Activated T-cell treated with anti-CD3 and anti-CD28 coated beads, Interleukin-2, amount 50 U/mL, for 72 hours (primary cell): Measurements from ENCODE around the gene DOCK6. TPM values are rescaled to one million over a fixed set of nuclear protein-coding genes. Genes with fewer than 3 reads are reported as not detected.
A peak's percentile ranks its signal among the peaks of the same experiment; 100 is the strongest.

ENCODE experiments used
- ATAC-seq, 2 donors: fragments of 150-1000 bp; cut with Tn5 transposase; replicated peaks in 1 of 2; 2 replicates each; pipeline ENCODE4 v1.10.0; 2021; ENCODE audit warnings: moderate library complexity in 2 of 2, mild to moderate bottlenecking in 1 of 2
- DNase-seq, 2 donors: peaks; one replicate each; pipeline ENCODE4 v3.0.0; 2021 to 2022; ENCODE audit warnings: mixed read lengths in 1 of 2
- H3K27ac Mint-ChIP-seq: one replicate; pipeline ENCODE4 v1.8.0; 2022; ENCODE audit warnings: mild to moderate bottlenecking, moderate library complexity, mixed read lengths
- H3K27me3 Mint-ChIP-seq: one replicate; pipeline ENCODE4 v1.8.0; 2022; ENCODE audit warnings: low read depth, mixed read lengths
- H3K36me3 Mint-ChIP-seq, 2 donors: one replicate each; pipeline ENCODE4 v1.8.0; 2022; ENCODE audit warnings: mixed read lengths in 2 of 2, mild to moderate bottlenecking in 1 of 2; ENCODE audit not compliant: insufficient read depth in 2 of 2
- H3K4me1 Mint-ChIP-seq: one replicate; pipeline ENCODE4 v1.8.0; 2022; ENCODE audit warnings: low read depth, mixed read lengths
- H3K4me3 Mint-ChIP-seq, 2 donors: one replicate each; pipeline ENCODE4 v1.8.0; 2022; ENCODE audit warnings: mild to moderate bottlenecking in 2 of 2, mixed read lengths in 2 of 2, moderate library complexity in 2 of 2
- H3K9me3 Mint-ChIP-seq, 2 donors: one replicate each; pipeline ENCODE4 v1.8.0; 2022; ENCODE audit warnings: mixed read lengths in 2 of 2
- total RNA-seq, 2 donors: library from RNA; stranded (reverse); gene quantifications; one replicate each; pipeline ENCODE4 v1.2.3, GENCODE V29; 2022

The DOCK6 gene
- total RNA-seq, 2 donors from 2014 or later: 8.4 to 9.1 TPM

DNA sequence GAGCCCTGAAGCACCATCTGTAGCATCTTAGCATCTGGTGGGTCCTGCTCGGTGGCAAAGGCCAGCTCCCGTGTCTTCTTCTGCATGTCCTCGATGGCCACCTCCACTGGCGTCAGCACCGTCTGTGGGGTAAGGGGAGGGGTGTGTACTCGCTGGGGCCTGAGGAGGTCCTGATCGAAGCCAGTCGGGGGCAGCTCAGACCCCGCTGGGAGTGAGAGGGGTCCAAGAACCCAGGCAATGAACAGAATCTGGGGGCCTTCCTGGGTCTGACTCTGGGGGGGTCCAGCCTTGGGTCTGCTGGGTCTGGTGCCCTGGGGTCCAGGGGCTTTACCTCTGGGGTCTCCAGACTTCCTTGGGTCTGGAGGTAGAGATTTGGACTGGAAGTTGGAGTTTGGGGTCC, 61.4 kb downstream of the DOCK6 start:
- Mint-ChIP-seq H3K27me3 (peaks cover 9% of the 10 kb centered on the region), H3K9me3 (no peaks in the 10 kb centered on the region), H3K36me3 (no peaks in the 10 kb centered on the region), H3K27ac (no peak overlapping the region), H3K4me1 (peaks cover 16% of the 10 kb centered on the region), H3K4me3 (no peak overlapping the region)
- DNase-seq (no peak), ATAC-seq (no peak)

DNA sequence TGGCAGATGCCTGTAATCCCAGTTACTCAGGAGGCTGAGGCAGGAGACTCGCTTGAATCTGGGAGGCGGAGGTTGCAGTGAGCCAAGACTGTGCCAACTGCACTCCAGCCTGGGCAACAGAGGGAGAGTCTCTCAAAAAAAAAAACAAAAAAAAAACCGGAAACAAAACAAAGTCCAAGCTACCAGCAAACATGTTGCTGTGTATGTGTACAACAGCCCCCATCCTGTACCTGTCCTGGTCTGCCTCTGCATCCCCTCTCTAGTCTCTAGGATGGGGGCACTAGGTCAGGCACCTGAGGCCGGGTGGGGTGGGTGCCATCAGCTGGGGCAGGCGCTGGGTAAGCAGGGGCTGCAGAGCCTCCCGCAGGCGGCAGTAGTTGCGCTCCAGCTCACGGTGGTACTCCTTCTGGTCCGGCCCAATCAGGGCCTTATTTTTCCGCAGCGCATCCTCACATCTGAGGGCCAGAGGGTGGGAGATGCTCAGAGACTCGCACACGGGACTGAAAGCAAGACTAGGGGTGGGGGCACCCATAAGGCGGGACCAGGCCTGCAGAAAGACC, 62.2 kb downstream of the DOCK6 start:
- no peaks in the 10 kb centered on the region for H3K9me3 Mint-ChIP-seq
- H3K27me3 Mint-ChIP-seq: peaks cover 16% of the 10 kb centered on the region
- peaks cover 16% of the 10 kb centered on the region for H3K4me1 Mint-ChIP-seq
- no peak overlapping the region for H3K4me3 Mint-ChIP-seq
- no peak overlapping the region for H3K27ac Mint-ChIP-seq
- DNase-seq (no peak), ATAC-seq (no peak)
- no peaks in the 10 kb centered on the region for H3K36me3 Mint-ChIP-seq

DNA sequence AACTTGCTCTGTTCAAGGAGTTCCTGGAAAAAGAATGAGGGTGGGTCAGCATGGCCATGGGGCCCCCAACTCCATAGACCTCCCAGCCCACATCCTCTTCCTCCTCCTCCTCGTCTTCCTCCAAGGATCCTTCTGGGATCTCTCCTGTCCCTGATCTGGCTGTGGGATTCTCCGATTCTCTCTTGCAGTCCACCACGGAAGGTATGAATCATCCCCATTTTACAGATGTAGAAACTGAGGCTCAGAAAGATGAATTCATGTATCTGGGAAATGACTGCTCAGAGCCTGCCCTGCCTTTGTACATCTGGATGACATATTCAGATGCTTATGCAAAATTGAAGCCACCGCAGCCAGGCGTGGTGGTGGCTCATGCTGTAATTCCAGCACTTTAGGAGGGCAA, 62.8 kb downstream of the DOCK6 start:
- H3K4me3 Mint-ChIP-seq: no peak overlapping the region
- no peaks in the 10 kb centered on the region for H3K9me3 Mint-ChIP-seq
- no peak overlapping the region for H3K27ac Mint-ChIP-seq
- no peaks in the 10 kb centered on the region for H3K36me3 Mint-ChIP-seq
- H3K27me3 Mint-ChIP-seq: peaks cover 16% of the 10 kb centered on the region
- DNase-seq: no peak
- no peak for ATAC-seq
- H3K4me1 Mint-ChIP-seq: peaks cover 10% of the 10 kb centered on the region

DNA sequence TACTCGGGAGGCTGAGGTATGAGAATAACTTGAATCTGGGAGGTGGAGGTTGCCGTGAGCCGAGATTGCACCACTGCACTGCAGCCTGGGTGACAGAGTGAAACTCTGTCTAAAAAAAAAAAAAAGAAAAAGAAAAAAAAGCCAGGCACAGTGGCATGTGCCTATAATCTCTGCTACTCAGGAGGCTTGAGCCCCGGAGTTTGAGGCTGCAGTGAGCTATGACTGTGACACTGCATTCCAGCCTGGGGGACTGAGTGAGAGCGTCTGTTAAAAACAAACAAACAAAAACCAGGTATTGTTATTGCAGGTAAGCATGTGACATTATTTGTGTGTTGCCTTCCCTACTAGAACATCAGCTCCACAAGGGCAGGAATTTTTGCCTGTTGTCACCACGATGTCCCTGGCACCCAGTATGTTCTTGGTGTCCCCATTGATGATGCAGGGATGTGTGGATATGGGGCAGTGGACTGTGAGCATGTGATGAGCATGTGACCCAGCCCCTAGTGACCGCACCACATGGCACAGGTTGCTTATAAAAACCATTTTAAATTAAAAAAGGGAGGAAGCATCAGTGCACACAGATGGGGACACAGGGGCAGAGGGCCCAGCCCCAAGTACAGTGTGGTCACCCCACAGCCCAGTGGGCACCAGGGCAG, 63.4 kb downstream of the DOCK6 start:
- ATAC-seq (no peak), DNase-seq (no peak)
- Mint-ChIP-seq H3K27ac (no peak overlapping the region), H3K4me3 (peak overlapping the region in 1 of 2 donors; percentile 22), H3K27me3 (peaks cover 16% of the 10 kb centered on the region), H3K9me3 (no peaks in the 10 kb centered on the region), H3K36me3 (no peaks in the 10 kb centered on the region), H3K4me1 (peaks cover 6% of the 10 kb centered on the region)

DNA sequence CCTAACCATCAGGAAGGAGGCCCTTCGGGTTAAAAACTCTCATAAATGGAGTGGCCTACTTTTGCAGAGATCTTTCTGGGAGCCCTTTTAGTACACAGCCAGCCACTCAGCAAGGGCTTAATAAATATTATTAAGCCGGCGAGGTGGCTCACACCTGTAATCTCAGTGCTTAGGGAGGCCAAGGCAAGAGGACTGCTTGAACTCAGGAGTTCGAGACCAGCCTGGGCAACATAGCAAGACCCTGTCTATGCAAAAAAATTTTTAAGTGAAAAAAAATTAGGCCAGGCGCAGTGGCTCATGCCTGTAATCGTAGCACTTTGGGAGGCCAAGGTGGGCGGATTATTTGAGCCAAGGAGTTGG, 64.2 kb downstream of the DOCK6 start:
- Mint-ChIP-seq H3K27me3 (peaks cover 16% of the 10 kb centered on the region), H3K36me3 (no peaks in the 10 kb centered on the region), H3K4me3 (peak overlapping the region; percentile 71 to 82), H3K9me3 (no peaks in the 10 kb centered on the region), H3K4me1 (peaks cover 6% of the 10 kb centered on the region), H3K27ac (no peak overlapping the region)
- no peak for ATAC-seq
- DNase-seq: no peak

DNA sequence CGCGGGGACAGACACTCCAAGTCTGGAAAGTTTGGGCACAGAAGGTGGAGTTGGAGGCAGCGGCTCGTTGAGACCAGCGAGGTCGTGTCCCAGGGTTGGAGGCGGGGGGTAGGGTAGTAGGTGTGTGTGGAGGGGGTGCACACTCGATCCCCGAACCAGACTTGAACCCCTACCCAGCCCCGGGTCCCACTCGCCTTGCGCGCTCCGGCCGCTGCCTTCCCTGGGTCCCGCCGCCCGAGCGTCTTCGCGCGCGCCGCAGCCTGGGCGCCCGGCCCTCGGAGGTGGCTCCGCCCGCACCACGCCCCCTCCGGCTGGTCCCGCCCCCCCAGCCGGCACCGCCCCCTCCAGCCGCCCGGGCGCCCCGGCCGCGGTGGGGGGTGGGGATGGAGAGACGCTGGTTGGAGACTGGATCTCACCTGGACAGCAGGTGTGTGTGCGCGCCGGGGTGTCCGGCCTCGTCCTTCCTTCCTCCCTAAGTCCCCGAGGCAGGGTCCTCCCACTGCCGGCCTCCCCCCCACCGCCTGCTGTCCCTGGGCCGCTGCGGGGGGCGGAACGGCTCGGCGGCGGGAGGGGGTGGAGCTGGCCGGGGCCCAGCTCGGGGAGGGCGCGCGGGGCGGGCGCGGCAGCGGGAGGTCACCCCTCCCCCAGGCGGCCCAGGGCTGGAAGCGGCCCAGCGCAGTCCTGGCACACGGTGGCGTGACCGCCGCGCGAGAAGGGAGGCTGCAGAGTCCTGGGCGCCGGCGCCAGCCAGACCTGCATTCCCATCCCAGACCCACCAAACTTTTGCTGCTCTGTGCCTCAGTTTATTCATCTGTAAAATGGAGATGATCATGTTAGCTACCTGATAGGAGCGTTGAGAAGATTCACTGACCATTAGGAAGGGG, 64.8 kb downstream of the DOCK6 start, which contains the start of gene KANK2:
TSS of gene KANK2 (minus strand) at position 255 of the 884 bp plus-strand sequence. CDS start 3,034 bp downstream, outside the sequence.
- H3K27ac Mint-ChIP-seq: no peak within 1 kb of the TSS
- peaks cover 6% of the 10 kb centered on the region for H3K4me1 Mint-ChIP-seq
- DNase-seq: peak; percentile 78 to 87
- H3K9me3 Mint-ChIP-seq: no peaks in the 10 kb centered on the region
- no peaks in the 10 kb centered on the region for H3K36me3 Mint-ChIP-seq
- peak; percentile 92 to 94 for ATAC-seq
- peak within 1 kb of the TSS; percentile 82 to 84 for H3K4me3 Mint-ChIP-seq
- H3K27me3 Mint-ChIP-seq: peaks cover 16% of the 10 kb centered on the region

DNA sequence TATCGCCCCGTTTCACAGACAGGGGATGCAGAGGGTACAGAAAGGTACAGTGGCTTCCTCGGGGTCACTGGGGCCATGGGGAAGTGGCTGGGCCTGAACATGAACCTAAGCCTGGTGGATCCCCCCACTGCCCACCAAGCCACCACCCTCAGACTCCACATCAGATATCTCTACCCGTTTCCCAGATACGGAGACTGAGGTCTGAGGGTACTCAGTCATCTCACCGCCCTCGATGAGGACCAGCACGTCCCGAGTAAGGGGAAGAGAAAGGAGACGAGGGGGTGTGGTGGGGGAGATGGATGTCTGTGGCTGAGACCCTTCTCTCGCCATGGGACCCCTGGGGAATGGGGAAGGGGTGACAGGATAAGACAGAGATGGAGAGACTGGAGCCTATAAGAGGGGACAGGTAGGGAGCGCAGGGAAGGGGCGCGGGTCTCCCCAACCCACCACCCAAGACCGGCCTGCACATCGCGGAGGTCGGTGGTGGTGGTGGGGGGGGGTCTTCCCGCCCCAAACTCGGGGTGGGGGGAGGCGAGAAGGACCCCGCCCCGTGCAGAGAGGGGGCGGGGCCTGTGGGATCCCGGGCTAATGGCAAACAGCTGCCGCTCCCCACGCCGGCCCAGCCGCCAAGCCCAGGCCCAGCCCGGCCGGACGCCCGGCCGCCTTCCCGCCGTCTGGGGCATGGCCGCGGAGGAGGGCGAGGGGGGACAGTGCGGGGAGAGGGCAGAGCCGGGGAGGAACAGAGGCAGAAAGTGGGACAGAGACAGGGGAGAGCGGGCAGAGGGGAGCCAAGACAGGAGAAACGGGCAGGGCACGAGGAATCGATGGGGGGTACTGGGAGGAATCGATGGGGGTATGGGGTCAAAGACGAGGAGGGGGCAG, 65.7 kb downstream of the DOCK6 start:
- DNase-seq (peak; percentile 7 to 16), ATAC-seq (peak; percentile 5 to 7)
- Mint-ChIP-seq H3K36me3 (no peaks in the 10 kb centered on the region), H3K9me3 (no peaks in the 10 kb centered on the region), H3K27ac (no peak overlapping the region), H3K27me3 (peaks cover 16% of the 10 kb centered on the region), H3K4me3 (peak overlapping the region; percentile 70 to 84), H3K4me1 (peaks cover 6% of the 10 kb centered on the region)

DNA sequence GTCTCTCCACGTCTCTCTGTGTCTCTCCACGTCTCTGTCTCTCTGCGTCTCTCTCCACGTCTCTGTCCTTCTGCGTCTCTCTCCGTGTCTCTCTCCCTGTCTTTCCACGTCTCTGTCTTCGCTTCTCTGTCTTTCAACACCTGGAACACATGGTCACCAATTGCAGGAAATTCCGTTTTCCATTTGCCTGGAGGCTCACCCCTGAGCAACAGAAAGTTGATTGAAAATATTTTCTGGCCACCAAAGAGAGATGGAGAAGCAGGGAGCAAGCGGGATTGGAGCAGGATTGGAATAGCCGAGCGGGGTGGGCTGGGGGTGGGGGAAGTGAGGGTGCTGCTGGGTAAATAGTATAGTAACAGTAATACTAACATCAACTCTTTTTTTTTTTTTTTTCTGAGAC, 66.6 kb downstream of the DOCK6 start:
- H3K36me3 Mint-ChIP-seq: no peaks in the 10 kb centered on the region
- no peak overlapping the region for H3K27ac Mint-ChIP-seq
- H3K4me1 Mint-ChIP-seq: peaks cover 6% of the 10 kb centered on the region
- H3K27me3 Mint-ChIP-seq: peaks cover 16% of the 10 kb centered on the region
- DNase-seq: no peak
- ATAC-seq: no peak
- no peak overlapping the region for H3K4me3 Mint-ChIP-seq
- no peaks in the 10 kb centered on the region for H3K9me3 Mint-ChIP-seq

DNA sequence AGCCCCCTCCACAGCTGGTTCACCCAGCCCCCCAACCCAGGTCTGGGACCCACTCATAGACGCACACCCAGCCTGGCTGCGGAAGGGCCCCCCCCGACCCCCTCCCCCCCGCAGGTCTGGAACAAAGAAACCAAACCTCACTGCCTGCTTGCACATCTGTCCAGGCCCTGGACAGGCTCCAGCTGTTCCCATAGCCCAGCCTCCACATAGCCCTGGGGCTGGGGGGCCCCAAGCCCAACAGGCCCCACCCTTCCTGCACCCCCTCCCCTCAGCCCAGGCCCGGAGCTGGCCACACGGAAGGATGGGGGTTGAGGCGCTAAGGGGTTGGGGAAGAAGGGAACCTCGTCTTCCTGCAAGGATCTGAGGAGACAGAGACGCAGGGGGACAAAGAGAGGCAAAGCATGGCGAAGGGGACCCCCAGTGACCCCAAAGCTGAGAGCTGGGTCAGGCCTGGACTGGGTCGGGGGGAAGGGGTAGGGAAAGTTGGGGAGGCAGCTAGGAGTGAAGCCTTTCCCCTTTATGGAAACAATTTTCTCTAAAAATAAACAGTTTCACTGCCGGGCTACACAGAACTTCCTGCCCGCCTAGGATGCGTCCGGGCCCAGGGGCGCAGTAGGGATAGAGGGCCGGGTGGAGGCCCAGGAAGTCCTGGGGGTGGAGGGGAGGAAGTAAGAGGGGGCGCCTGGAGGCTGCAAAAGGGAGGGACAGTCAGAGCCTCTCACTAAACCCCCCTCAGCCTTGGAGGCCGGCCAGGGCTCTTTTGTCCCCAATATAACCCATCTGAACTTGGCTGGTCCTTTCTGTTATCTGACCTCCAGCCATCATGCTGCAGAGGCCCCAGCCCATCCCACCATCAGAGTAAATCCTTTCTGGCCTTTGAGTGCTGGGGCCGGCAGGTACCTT, 67.4 kb downstream of the DOCK6 start:
- Mint-ChIP-seq H3K9me3 (no peaks in the 10 kb centered on the region), H3K4me3 (no peak overlapping the region), H3K27ac (no peak overlapping the region), H3K36me3 (no peaks in the 10 kb centered on the region), H3K27me3 (peaks cover 16% of the 10 kb centered on the region), H3K4me1 (peaks cover 6% of the 10 kb centered on the region)
- ATAC-seq (no peak), DNase-seq (no peak)

DNA sequence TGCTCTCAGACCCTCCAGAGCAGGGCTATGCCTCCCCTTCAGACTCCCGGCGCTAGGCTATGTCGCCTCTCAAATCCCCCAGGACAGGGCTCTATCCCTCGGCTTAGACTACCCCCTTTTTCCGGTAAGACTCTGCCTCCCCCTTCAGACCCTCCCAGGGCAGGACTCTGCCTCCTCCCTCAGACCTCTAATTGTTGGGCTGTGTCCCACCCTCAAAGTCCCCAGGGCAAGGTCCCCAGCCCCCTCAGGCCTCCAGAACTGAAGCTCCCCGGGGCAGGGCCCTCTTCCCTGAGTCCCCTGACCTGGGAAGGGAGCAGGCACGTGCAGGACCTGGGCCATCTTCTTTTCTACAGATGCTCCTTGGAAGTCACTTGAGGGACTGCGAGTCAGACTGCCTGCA, 68.2 kb downstream of the DOCK6 start:
- DNase-seq (no peak), ATAC-seq (no peak)
- H3K36me3 Mint-ChIP-seq: no peaks in the 10 kb centered on the region
- peaks cover 6% of the 10 kb centered on the region for H3K4me1 Mint-ChIP-seq
- no peaks in the 10 kb centered on the region for H3K9me3 Mint-ChIP-seq
- H3K27ac Mint-ChIP-seq: no peak overlapping the region
- H3K27me3 Mint-ChIP-seq: peaks cover 16% of the 10 kb centered on the region
- H3K4me3 Mint-ChIP-seq: no peak overlapping the region

DNA sequence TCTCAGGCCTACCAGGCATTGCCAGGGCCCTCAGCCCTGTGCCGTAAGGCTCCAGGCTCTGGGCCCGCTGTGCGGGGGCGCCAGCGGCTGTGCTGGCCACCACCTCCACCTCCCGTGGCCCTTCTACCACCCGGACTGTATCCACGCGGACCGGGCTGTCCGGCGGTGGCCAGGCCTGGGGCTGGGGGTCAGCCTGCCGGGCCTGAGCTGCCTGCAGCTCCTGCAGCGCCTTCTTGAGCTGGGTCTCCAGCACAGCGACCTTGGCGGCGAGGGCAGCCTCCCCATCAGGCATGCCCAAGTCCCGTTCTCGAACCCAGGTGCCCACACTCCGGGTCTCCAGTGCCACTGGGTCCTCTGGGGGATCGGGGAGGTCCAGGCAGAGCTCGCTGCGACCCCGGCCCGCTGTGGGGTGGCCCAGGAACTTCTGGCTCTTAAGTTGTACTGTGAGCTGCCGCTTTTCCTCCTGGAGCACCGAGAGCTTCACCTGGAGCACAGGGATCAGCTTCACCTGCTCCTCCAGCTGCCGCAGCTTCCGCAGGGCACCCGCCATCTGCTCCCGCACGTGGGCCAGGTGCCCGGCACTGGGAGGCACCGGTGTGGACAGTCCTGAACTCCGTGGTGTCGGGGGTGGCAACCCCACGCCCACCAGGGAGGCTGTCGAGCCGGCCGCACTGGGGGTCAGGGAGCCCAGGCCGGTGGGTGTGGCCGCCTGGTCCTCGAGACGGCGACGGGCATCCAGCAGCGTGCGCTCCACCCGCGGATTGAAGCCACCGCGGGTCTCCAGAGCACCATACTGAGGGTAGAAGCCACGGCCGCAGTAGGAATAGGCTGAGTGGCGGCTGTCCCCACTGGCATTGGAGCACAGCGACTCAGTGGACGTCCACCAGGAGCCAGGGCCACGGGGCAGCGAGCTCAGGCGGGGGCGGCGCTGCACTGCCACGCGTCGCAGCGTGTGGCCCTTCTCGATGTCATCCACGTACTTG, 69.1 kb downstream of the DOCK6 start:
- Mint-ChIP-seq H3K36me3 (no peaks in the 10 kb centered on the region), H3K4me1 (peaks cover 6% of the 10 kb centered on the region), H3K27me3 (peaks cover 16% of the 10 kb centered on the region), H3K9me3 (no peaks in the 10 kb centered on the region), H3K4me3 (no peak overlapping the region), H3K27ac (no peak overlapping the region)
- DNase-seq (no peak), ATAC-seq (no peak)
